GM10847 (cell line): ENCODE data around the gene ZNF160.

Experiments used
- POLR2A ChIP-seq: IDR thresholded peaks from 2 replicates; pipeline ENCODE4 v1.6.1; 2011; ENCODE audit not compliant: insufficient read length; ENCODE audit errors: extremely low read depth

ZNF160 gene

DNA sequence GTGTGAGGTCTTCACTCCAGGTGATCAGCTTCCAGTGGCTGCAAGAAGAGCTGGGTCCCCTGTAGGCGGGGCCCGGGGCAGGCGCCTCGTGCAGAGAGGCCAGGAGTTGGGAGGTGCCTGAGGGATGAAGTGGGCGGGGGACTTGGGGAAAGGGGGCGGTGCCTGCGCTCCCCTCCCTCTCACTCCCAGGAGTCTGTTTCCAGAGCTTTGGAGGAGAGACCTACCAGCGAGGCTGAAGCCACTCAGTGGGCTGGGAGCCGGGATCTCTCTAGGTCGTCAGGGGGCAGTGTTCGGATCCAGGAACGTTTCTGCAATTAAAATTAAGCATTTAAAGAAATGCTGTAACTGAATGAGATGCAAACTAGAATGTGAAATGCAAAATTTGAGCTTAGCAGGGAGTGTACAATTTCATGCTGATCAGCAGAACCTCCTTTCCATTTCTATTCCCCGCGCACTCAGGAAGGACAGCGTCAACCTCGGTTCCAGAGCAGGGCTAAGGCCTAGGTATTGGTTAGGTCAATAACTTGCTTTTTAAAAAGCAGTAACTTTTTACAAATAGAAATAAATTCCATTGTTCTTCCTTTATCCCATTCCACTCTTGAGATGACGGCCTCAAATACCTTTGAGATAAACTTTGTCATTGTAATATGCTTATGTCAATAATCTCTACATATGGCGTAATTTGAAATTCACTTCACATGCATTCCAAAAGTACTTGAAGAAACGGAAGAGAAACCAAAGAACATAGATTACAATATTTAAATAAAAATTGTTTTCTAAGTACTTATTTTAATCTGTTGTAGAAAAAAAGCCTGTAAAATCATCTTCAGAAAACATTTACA lies 11.6 kb downstream of the ZNF160 start:
- TF ChIP-seq POLR2A = no peak

DNA sequence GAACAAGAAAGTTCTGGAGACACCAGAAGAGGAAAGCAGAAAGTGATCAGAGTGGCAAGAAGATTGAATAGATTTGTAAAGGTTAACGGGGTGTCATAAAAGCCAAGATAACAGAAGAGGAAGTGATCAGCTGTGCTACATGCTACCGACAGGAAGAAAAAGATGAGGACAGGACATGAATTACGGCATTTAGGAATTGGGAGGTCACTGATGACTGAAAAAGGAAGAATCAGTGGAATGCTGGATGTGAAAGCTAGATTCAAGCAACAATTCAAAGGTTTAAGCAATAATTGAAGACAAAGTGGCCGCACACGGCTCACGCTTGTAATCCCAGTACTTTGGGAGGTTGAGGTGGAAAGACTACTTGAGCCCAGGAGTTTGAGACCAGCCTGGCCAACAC lies 15.1 kb downstream of the ZNF160 start:
- TF ChIP-seq POLR2A = no peak

DNA sequence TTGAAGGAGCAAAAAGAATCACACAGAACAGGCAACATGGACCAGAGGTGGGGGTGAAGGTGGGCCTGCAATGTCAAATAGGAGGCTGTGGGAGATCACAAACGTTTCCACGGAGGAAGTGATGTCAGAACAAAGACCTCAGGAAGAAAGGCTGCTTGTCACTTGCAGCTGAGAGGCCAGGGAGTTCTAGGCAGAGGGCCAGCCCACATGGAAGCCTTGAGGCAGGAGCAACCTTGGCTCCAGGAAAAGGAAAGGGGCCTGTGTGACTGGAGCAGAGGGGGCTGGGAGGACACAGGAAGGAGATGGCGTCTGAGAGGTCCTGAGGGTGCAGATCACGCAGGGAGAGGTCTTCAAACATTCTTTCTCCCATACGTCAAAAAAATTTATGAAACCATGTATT lies 16.3 kb downstream of the ZNF160 start:
- TF ChIP-seq POLR2A = no peak

DNA sequence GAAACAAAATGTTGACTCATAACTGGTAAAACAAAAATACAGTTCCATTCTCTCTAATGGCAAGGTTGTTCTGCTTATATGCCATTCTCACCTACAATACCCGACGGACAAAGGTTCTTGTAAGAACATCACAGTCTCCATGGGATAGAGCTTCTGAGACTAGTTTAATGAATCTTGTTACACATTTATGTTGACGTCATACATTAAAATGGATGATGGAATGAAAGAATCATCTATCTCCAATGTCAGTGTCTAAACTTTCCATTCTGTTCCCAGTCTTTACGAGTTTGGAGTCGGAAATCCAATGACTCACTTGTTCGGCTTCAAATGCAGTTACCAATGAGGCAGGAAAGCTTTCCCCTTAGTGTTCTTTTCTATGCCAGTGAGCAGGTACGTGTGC lies 17.7 kb downstream of the ZNF160 start:
- TF ChIP-seq POLR2A = no peak

DNA sequence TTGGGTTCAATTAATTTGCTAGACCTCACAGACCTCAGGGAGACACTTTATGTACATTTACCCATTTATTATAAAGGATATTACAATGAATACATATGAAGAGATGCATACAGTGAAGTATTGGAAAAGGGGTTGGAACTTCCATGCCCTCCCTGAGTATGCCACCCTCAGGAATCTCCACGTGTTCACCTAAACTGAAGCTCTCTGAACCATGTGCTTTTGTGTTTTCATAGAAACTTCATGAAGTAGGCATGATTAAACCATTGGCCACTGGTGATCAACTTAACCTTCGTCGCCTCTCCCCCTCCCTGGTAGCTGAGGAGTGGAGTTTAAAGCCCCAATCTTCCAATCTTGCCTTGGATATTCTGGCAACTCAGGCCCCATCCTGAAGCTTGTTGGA lies 20.3 kb downstream of the ZNF160 start:
- TF ChIP-seq POLR2A = no peak

DNA sequence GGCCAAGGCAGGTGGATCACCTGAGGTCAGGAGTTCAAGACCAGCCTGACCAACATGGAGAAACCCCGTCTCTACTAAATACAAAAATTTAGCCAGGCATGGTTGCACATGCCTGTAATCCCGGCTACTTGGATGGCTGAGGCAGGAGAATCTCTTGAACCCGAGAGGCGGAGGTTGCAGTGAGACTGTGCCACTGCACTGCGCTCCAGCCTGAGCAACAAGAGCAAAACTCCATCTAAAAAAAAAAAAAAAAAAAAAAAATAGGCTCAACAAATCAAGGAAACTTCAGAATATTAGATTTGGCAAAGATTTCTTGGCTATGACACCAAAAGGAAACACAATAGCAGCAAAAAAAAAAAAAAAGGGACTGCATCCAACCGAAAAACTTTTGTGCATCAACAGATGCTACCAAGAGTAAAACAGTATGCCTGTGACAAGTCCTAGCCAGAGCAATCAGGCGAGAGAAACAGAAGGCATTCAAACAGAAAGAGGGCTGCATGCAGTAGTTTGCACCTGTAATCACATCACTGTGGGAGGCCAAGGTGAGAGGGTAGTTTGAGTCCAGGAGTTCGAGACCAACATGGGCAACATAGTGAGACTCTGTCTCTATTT lies 23.8 kb downstream of the ZNF160 start:
- TF ChIP-seq POLR2A = no peak

DNA sequence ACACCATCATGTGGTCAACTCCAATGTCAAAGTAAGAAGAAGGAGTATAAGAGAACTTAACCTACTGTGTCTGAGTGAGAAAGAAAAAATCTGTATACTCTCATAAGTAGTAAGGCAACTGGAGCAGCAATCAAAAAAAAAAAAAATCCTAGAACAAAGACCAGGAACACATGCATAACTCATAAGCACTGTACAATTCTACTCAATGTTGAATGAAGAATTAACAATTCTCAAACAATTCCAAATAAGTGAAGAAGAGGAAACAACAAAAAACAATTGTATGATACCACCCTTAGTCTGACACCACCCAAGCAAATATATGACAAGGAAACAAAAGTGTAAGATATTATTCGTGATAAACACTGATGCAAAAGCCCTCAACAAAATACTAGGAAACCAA lies 24.6 kb downstream of the ZNF160 start:
- TF ChIP-seq POLR2A = no peak

DNA sequence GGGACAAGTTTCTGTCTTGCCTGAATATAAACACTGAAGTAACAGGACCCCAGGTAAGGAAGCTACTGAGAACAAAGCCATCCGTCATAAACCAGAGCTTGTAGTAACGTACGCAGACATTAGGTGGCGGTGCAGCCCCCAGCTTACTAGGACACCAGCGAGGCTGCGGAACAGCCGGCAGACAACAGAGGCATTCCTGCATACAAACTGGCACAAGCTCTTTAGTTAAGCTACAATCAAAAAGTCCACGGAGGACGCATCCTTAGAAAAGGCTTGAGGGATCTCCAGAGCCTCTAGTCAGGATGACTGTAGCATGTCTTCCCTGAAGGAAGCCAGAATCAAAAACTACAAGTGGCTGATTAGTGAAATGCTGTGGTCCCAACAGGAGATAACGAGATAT lies 26.2 kb downstream of the ZNF160 start:
- no peak for TF ChIP-seq POLR2A

DNA sequence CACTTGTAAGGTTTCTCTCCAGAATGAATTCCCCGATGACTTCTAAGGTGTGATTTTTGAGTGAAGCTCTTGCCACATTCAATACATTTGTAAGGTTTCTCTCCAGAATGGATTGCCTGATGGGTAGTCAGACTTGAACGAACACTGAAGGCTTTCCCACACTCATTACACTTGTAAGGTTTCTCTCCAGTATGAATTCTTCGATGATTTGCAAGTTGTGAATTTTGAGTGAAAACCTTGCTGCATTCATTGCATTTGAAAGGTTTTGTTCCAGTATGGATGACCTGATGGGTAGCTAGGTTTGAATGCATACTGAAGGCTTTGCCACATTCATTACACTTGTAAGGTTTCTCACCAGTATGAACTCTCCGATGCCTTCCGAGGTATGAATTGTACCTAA lies 34.4 kb downstream of the ZNF160 start:
- no peak for TF ChIP-seq POLR2A

DNA sequence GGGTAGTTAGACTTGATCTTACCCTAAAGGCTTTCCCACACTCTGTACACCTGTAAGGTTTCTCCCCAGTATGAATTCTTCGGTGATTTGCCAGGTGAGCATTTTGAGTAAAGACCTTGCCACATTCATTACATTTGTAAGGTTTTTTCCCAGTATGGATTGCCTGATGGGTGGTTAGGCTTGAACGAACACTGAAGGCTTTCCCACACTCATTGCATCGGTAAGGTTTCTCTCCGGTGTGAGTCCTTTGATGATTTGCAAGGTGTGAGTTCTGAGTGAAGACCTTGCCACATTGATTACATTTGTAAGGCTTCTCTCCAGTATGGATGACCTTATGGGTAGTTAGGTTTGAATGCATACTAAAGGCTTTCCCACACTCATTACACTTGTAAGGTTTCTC lies 35.0 kb downstream of the ZNF160 start:
- no peak for TF ChIP-seq POLR2A

DNA sequence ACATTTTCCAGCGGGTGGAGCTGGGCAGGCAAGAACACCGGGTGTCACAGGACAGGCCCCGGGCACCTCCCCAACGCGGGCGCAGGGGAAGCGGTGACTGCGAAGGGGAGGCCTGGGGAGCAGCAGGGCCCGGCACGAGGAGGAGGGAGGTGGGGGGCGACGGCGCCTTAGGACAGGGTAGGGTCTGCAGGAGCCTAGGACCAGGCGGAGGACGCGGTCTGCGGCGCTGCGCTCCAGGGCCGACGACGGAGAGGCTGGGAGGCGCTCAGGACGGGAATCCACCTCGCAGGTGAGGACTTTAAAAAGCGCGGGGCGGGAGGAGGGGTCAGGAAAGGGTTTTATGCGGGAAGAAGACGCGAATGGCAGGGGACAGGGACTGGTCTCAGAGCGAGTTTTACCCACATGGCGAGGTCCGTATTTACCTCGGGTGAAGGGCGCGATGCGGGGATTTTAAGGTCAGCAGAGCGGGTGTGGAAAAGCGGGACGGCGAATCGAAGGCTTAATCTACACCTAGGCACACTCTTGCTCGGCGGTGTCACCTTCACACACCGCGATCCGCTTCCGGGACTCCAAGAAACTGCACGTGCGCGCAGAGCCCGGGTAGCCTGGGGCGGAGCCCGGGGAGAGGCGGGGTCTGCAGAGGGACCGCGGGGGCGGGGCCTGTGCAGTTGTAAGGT lies 45.2 kb downstream of the ZNF160 start:
- TF ChIP-seq POLR2A = no peak

DNA sequence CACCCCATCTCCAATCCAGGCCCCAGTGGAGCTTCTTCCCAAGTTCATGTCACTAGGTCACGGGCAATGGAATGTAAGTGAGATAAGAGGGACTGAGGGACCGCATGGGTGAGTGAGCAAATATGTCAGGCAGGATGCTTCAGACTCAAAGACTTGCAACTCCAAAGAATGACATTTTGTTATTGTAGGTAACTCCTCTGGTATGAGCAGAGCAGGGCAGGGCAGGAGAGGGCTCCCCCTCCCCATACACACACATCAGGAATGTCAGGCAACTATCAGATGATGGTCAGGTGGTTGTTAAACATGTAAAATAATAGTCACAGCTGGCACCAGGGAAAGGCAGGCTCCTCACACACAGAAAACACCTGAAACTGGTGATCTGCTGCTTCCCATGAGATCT lies 48.1 kb downstream of the ZNF160 start:
- no peak for TF ChIP-seq POLR2A

DNA sequence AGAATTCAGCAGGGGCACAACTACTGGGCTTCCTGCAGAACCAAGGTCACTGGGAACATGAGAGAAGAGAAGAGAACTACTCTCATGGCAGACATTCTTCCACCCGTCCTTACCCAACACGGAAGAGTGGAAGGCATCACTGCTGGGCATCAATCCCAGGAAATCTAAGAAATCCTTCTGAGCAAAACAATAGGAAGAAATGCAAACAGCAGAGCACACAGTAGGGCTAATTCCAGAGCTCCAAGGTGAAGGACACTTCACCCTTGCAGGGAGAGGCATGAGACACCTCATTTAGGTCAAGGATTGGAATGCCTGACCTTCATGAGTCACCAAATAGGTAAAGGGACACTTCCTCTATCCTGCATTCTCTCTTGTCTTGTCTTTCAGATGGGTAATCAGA lies 55.8 kb downstream of the ZNF160 start:
- TF ChIP-seq POLR2A = no peak

DNA sequence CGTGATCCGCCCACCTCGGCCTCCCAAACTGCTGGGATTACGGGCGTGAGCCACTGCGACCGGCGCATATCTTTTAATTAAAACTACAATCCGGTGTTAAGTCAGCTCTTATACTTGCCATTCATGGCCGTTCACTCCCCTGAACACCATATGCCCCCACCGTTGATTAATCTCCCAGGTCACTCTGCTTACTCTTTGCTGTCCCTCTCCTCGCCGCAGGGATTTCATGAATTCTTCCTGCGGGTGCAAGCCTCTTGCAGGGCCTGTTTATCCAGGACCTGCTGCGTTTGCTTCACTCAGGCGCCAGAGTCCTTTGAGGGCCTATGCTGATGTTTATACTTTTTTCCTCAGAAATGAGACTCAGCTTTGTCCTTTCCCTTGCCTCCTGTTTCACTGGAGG lies 57.7 kb downstream of the ZNF160 start:
- TF ChIP-seq POLR2A = no peak

DNA sequence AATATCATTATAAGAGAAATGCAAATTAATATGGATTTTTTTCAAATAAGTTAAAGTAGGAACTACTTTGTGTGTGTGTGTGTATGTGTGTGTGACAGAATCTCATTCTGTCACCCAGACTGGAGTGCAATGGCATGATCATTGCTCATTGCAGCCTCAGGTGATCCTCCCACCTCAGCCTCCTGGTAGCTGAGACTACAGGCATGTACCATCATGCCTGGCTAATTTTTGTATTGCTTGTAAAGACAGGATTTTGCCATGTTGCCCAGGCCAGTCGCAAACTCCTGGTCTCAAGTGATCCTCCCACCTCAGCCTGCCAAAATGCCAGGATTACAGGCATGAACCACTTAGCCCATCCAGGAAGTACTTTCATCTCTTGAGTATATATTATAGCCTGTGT lies 61.9 kb downstream of the ZNF160 start:
- TF ChIP-seq POLR2A = no peak

DNA sequence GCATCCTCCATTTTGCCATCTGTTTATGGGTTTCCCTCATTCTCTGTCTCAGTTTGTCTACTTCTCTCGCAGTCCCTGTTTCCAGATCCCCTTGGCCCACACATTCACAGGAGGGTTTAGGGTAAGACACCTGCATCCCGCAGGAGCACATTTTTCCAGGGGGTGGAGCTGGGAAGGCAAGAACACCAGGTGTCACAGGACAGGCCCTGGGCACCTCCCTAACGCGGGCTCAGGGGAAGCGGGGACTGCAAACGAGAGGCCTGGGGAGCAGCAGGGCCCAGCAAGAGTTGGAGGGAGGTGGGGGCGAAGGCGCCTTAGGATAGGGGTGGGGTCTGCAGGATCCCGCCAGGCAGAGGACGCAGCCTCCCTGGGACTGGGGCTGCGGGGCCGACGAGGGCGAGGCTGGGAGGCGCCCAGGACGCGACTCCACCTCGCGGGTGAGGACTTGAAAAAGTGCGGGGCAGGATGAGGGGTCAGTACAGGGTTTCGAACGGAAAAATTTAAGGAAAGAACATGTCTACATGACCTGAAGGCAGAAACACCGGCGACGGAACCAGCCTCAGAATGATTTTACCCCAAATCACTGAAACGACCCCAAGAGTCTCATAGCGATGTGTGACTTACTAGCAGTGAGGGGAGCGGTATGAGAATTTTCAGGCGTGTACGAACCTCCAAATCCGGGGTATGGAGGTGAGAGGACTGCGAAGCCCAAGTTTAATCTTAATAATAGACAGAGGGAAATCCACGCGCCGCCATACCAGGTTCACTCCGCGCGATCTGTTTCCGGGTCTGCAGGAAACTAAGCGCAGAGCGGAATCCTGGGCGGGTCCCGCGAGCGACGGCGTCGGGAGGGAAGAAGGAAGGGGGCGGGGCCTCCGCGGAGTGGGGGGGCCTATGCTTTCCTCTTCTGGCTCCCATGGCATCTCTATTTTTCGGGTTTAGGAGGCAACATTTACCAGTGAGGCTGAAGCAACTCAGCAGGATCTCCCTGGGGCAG lies 65.8 kb downstream of the ZNF160 start:
- no peak for TF ChIP-seq POLR2A
